ACC112 (cell line): ENCODE measurements around the gene TRIM2.

ENCODE experiments used
- H2AFZ ChIP-seq: fragments of 200-600 bp; sonication (generic); one replicate; pipeline ENCODE4 v1.6.0; 2017; ENCODE audit warnings: antibody characterized with exemption, low read length; ENCODE audit not compliant: unreplicated experiment
- H3K27ac ChIP-seq: fragments of 200-600 bp; sonication (generic); 2 replicates; pipeline ENCODE4 v1.5.1; 2014; ENCODE audit warnings: low read depth, mild to moderate bottlenecking, antibody characterized with exemption, low read length, moderate library complexity
- H3K27me3 ChIP-seq: fragments of 200-600 bp; sonication (generic); 2 replicates; pipeline ENCODE4 v1.6.1; 2014; ENCODE audit warnings: mild to moderate bottlenecking, antibody characterized with exemption, low read length, moderate library complexity, mixed read lengths; ENCODE audit not compliant: insufficient read depth
- H3K36me3 ChIP-seq: fragments of 200-600 bp; sonication (generic); 2 replicates; pipeline ENCODE4 v1.6.1; 2016; ENCODE audit warnings: mild to moderate bottlenecking, antibody characterized with exemption, low read length, moderate library complexity, mixed read lengths; ENCODE audit not compliant: insufficient read depth
- H3K4me1 ChIP-seq: fragments of 200-600 bp; sonication (generic); one replicate; pipeline ENCODE4 v1.6.1; 2016; ENCODE audit warnings: low read length, mixed read lengths; ENCODE audit not compliant: insufficient read depth, unreplicated experiment, control insufficient read depth
- H3K4me3 ChIP-seq: fragments of 200-600 bp; sonication (generic); 2 replicates; pipeline ENCODE4 v1.5.1; 2014; ENCODE audit warnings: mild to moderate bottlenecking, low read depth, low read length
- H3K79me2 ChIP-seq: fragments of 200-600 bp; sonication (generic); one replicate; pipeline ENCODE4 v1.6.0; 2016; ENCODE audit warnings: low read length; ENCODE audit not compliant: control insufficient read depth, unreplicated experiment, insufficient read depth

TRIM2 gene

GRCh38 chr4:153273751-153274150 lies 69.5 kb downstream of the TRIM2 start:
- Histone ChIP-seq H2AFZ (no peak overlapping the region), H3K4me3 (no peak overlapping the region), H3K36me3 (no peaks in the 10 kb centered on the region), H3K79me2 (no peaks in the 10 kb centered on the region), H3K27me3 (no peaks in the 10 kb centered on the region), H3K4me1 (peaks cover under 1% of the 10 kb centered on the region), H3K27ac (no peak overlapping the region)

- Histone ChIP-seq H2AFZ (no peak overlapping the region), H3K36me3 (no peaks in the 10 kb centered on the region)
These were observed 70.7 kb downstream of the TRIM2 start for GRCh38 chr4:153274967-153275366.

GRCh38 chr4:153275380-153276276 lies 71.4 kb downstream of the TRIM2 start:
- Histone ChIP-seq H3K27me3 (no peaks in the 10 kb centered on the region), H3K4me1 (no peaks in the 10 kb centered on the region), H3K79me2 (no peaks in the 10 kb centered on the region), H3K27ac (no peak overlapping the region), H3K36me3 (no peaks in the 10 kb centered on the region), H2AFZ (no peak overlapping the region), H3K4me3 (no peak overlapping the region)

More at GRCh38 chr4:153274967-153275366, 70.7 kb downstream of the TRIM2 start:
- Histone ChIP-seq H3K27me3 (no peaks in the 10 kb centered on the region), H3K27ac (no peak overlapping the region), H3K4me1 (no peaks in the 10 kb centered on the region), H3K4me3 (no peak overlapping the region), H3K79me2 (no peaks in the 10 kb centered on the region)

GRCh38 chr4:153276971-153277370 lies 72.7 kb downstream of the TRIM2 start:
- no peaks in the 10 kb centered on the region for H3K36me3 ChIP-seq
- H3K27me3 ChIP-seq = no peaks in the 10 kb centered on the region
- no peak overlapping the region for H3K27ac ChIP-seq
- H3K79me2 ChIP-seq = no peaks in the 10 kb centered on the region
- H3K4me3 ChIP-seq = no peak overlapping the region
- no peak overlapping the region for H2AFZ ChIP-seq
- H3K4me1 ChIP-seq = no peaks in the 10 kb centered on the region

- no peak overlapping the region for H3K27ac ChIP-seq
- H3K36me3 ChIP-seq = no peaks in the 10 kb centered on the region
- no peaks in the 10 kb centered on the region for H3K4me1 ChIP-seq
- no peak overlapping the region for H2AFZ ChIP-seq
- no peaks in the 10 kb centered on the region for H3K79me2 ChIP-seq
- H3K27me3 ChIP-seq = no peaks in the 10 kb centered on the region
- H3K4me3 ChIP-seq = no peak overlapping the region
These were observed 77.2 kb downstream of the TRIM2 start for GRCh38 chr4:153281476-153281875.

GRCh38 chr4:153282023-153282422 lies 77.8 kb downstream of the TRIM2 start:
- Histone ChIP-seq H2AFZ (no peak overlapping the region), H3K27me3 (no peaks in the 10 kb centered on the region), H3K27ac (no peak overlapping the region), H3K36me3 (no peaks in the 10 kb centered on the region), H3K79me2 (no peaks in the 10 kb centered on the region), H3K4me3 (no peak overlapping the region), H3K4me1 (no peaks in the 10 kb centered on the region)

GRCh38 chr4:153283260-153283659 lies 79.0 kb downstream of the TRIM2 start:
- no peaks in the 10 kb centered on the region for H3K27me3 ChIP-seq
- no peak overlapping the region for H2AFZ ChIP-seq
- no peak overlapping the region for H3K27ac ChIP-seq
- H3K79me2 ChIP-seq = no peaks in the 10 kb centered on the region
- H3K4me1 ChIP-seq = no peaks in the 10 kb centered on the region
- H3K4me3 ChIP-seq = no peak overlapping the region
- H3K36me3 ChIP-seq = no peaks in the 10 kb centered on the region

GRCh38 chr4:153290134-153290533 lies 85.9 kb downstream of the TRIM2 start:
- H3K4me3 ChIP-seq = no peak overlapping the region
- no peaks in the 10 kb centered on the region for H3K4me1 ChIP-seq
- no peaks in the 10 kb centered on the region for H3K27me3 ChIP-seq
- H3K36me3 ChIP-seq = 0 out of 2 replicates have a peak, but pooled peaks cover 2% of the 10 kb centered on the region
- no peaks in the 10 kb centered on the region for H3K79me2 ChIP-seq
- H2AFZ ChIP-seq = no peak overlapping the region
- H3K27ac ChIP-seq = no peak overlapping the region

- Histone ChIP-seq H3K27ac (no peak overlapping the region), H3K27me3 (no peaks in the 10 kb centered on the region), H3K79me2 (no peaks in the 10 kb centered on the region), H3K4me1 (no peaks in the 10 kb centered on the region), H2AFZ (no peak overlapping the region), H3K36me3 (0 out of 2 replicates have a peak, but pooled peaks cover 7% of the 10 kb centered on the region), H3K4me3 (no peak overlapping the region)
These were observed 87.3 kb downstream of the TRIM2 start for GRCh38 chr4:153291562-153291961.

- Histone ChIP-seq H3K4me3 (no peak overlapping the region), H3K27ac (no peak overlapping the region), H2AFZ (no peak overlapping the region), H3K27me3 (no peaks in the 10 kb centered on the region), H3K36me3 (0 out of 2 replicates have a peak, but pooled peaks cover 7% of the 10 kb centered on the region), H3K79me2 (no peaks in the 10 kb centered on the region), H3K4me1 (no peaks in the 10 kb centered on the region)
These were observed 88.9 kb downstream of the TRIM2 start for GRCh38 chr4:153292897-153293741.
